WTC11 (cell line): ENCODE data around the gene SLC15A4. TPM values are rescaled to one million over a fixed set of nuclear protein-coding genes. Genes with fewer than 3 reads are reported as not detected.
"Not testable (repeated sequence)": the region's sequence is repeated elsewhere in the genome, so short reads cannot be mapped to it uniquely, and the experiment has no call there.

Experiments used
- ATAC-seq: fragments of 200-7000 bp; cut with Tn5 transposase; 2 replicates; pipeline ENCODE4 v1.10.0; 2021; ENCODE audit warnings: mild to moderate bottlenecking, moderate library complexity
- CTCF ChIA-PET: fragments of 300-600 bp; sonication (Branson Sonifier 250); formaldehyde crosslinking; loops from one replicate; lab custom pipeline; 2021; ENCODE audit warnings: antibody characterized with exemption; lab: Charles Lee
- POLR2A ChIA-PET: fragments of 350-600 bp; sonication (Branson Sonifier 250); formaldehyde crosslinking; loops from one replicate; lab custom pipeline; 2021; ENCODE audit warnings: antibody characterized with exemption; lab: Charles Lee
- DNase-seq: peaks from one replicate; pipeline ENCODE4 v3.0.0; 2021; ENCODE audit warnings: low spot score
- H3K27ac Mint-ChIP-seq: 2 replicates; pipeline ENCODE4 v1.8.0; 2021; ENCODE audit warnings: mixed read lengths
- H3K27me3 Mint-ChIP-seq: 2 replicates; pipeline ENCODE4 v1.8.0; 2021; ENCODE audit warnings: low read depth, mild to moderate bottlenecking, moderate library complexity, mixed read lengths
- H3K36me3 Mint-ChIP-seq: 2 replicates; pipeline ENCODE4 v1.8.0; 2021; ENCODE audit warnings: mixed read lengths
- H3K4me1 Mint-ChIP-seq: 2 replicates; pipeline ENCODE4 v1.8.0; 2022; ENCODE audit warnings: mixed read lengths
- H3K4me3 Mint-ChIP-seq: 2 replicates; pipeline ENCODE4 v1.8.0; 2021; ENCODE audit warnings: mild to moderate bottlenecking, moderate library complexity, mixed read lengths
- H3K9me3 Mint-ChIP-seq: 2 replicates; pipeline ENCODE4 v1.8.0; 2021; ENCODE audit warnings: mixed read lengths
- ATF1 ChIP-seq: sonication (generic); formaldehyde crosslinking; IDR thresholded peaks from 2 replicates; pipeline ENCODE4 v1.8.1; 2023; ENCODE audit warnings: mild to moderate bottlenecking, moderate library complexity, missing genetic modification reagents
- CREB1 ChIP-seq: sonication (generic); formaldehyde crosslinking; IDR thresholded peaks from 2 replicates; pipeline ENCODE4 v1.8.0; 2023; ENCODE audit warnings: mild to moderate bottlenecking, missing genetic modification reagents
- CREM ChIP-seq: sonication (generic); formaldehyde crosslinking; IDR thresholded peaks from 2 replicates; pipeline ENCODE4 v1.8.1; 2022; ENCODE audit warnings: mild to moderate bottlenecking, missing genetic modification reagents, moderate library complexity
- ETV6 ChIP-seq: sonication (generic); formaldehyde crosslinking; IDR thresholded peaks from 2 replicates; pipeline ENCODE4 v1.8.1; 2022; ENCODE audit warnings: mild to moderate bottlenecking, missing genetic modification reagents
- FOXP1 ChIP-seq: sonication (generic); formaldehyde crosslinking; IDR thresholded peaks from 2 replicates; pipeline ENCODE4 v1.8.0; 2022; ENCODE audit warnings: missing genetic modification reagents, mild to moderate bottlenecking, moderate library complexity, borderline replicate concordance
- GRHL2 ChIP-seq: fragments of 250-450 bp; sonication (Bioruptor Pico); IDR thresholded peaks from 2 replicates; pipeline ENCODE4 v1.8.0; 2022; ENCODE audit warnings: mild to moderate bottlenecking, moderate library complexity; ENCODE audit not compliant: insufficient replicate concordance, severe bottlenecking
- GTF2I ChIP-seq: fragments of 250-450 bp; sonication (Bioruptor Pico); conservative IDR thresholded peaks from 2 replicates; pipeline ENCODE4 v1.4.0; 2021; ENCODE audit warnings: mild to moderate bottlenecking
- HMGA2 ChIP-seq: fragments of 250-450 bp; sonication (Bioruptor Pico); IDR thresholded peaks from 2 replicates; pipeline ENCODE4 v1.4.0; 2021; ENCODE audit warnings: mild to moderate bottlenecking, moderate library complexity
- IRF2 ChIP-seq: sonication (generic); formaldehyde crosslinking; IDR thresholded peaks from 2 replicates; pipeline ENCODE4 v1.8.0; 2022; ENCODE audit warnings: low read depth, missing genetic modification reagents, borderline replicate concordance
- KAT7 ChIP-seq: sonication (generic); formaldehyde crosslinking; IDR thresholded peaks from 2 replicates; pipeline ENCODE4 v1.8.1; 2023; ENCODE audit warnings: missing genetic modification reagents, mild to moderate bottlenecking, borderline replicate concordance
- MYBL2 ChIP-seq: sonication (generic); formaldehyde crosslinking; IDR thresholded peaks from 2 replicates; pipeline ENCODE4 v1.8.1; 2023; ENCODE audit warnings: mild to moderate bottlenecking, moderate library complexity, missing genetic modification reagents
- PRRX2 ChIP-seq: fragments of 250-450 bp; sonication (Bioruptor Pico); IDR thresholded peaks from 2 replicates; pipeline ENCODE4 v1.8.0; 2021; ENCODE audit warnings: mild to moderate bottlenecking
- RELA ChIP-seq: sonication (generic); formaldehyde crosslinking; IDR thresholded peaks from 2 replicates; pipeline ENCODE4 v1.8.1; 2022; ENCODE audit warnings: missing genetic modification reagents, mild to moderate bottlenecking, borderline replicate concordance
- SMAD3 ChIP-seq: sonication (generic); formaldehyde crosslinking; IDR thresholded peaks from 2 replicates; pipeline ENCODE4 v1.8.0; 2022; ENCODE audit warnings: missing genetic modification reagents, mild to moderate bottlenecking, borderline replicate concordance
- TEAD1 ChIP-seq: sonication (generic); formaldehyde crosslinking; IDR thresholded peaks from 2 replicates; pipeline ENCODE4 v1.8.0; 2022; ENCODE audit warnings: mild to moderate bottlenecking, missing genetic modification reagents
- TP53 ChIP-seq: sonication (generic); formaldehyde crosslinking; IDR thresholded peaks from 2 replicates; pipeline ENCODE4 v1.8.1; 2023; ENCODE audit warnings: mild to moderate bottlenecking, missing genetic modification reagents
- ZNF138 ChIP-seq: sonication (generic); formaldehyde crosslinking; conservative IDR thresholded peaks from 2 replicates; pipeline ENCODE4 v1.8.1; 2022; ENCODE audit warnings: mild to moderate bottlenecking, moderate library complexity, missing genetic modification reagents
- total RNA-seq: library from RNA; stranded (reverse); gene quantifications from 3 replicates; pipeline ENCODE4 v1.2.3, GENCODE V29; 2021
- TF ChIP-seq, protein P1 (sequence below): sonication (generic); formaldehyde crosslinking; IDR thresholded peaks from 2 replicates; pipeline ENCODE4 v1.8.0; 2022; ENCODE audit warnings: mild to moderate bottlenecking, missing genetic modification reagents
- TF ChIP-seq, protein P2 (sequence below): sonication (generic); formaldehyde crosslinking; IDR thresholded peaks from 2 replicates; pipeline ENCODE4 v1.8.1; 2023; ENCODE audit warnings: mild to moderate bottlenecking, missing genetic modification reagents
- TF ChIP-seq, protein P3 (sequence below): sonication (generic); formaldehyde crosslinking; IDR thresholded peaks from 2 replicates; pipeline ENCODE4 v1.8.1; 2022; ENCODE audit warnings: mild to moderate bottlenecking, moderate library complexity, missing genetic modification reagents
- TF ChIP-seq, protein P4 (sequence below): sonication (generic); formaldehyde crosslinking; IDR thresholded peaks from 2 replicates; pipeline ENCODE4 v1.8.0; 2023; ENCODE audit warnings: mild to moderate bottlenecking, missing genetic modification reagents
- TF ChIP-seq, protein P5 (sequence below): sonication (generic); formaldehyde crosslinking; conservative IDR thresholded peaks from 2 replicates; pipeline ENCODE4 v1.8.1; 2023; ENCODE audit warnings: mild to moderate bottlenecking, low read depth, missing genetic modification reagents, moderate library complexity

Gene SLC15A4
- total RNA-seq, 1 experiment from 2014 or later, result 6.4 TPM

DNA sequence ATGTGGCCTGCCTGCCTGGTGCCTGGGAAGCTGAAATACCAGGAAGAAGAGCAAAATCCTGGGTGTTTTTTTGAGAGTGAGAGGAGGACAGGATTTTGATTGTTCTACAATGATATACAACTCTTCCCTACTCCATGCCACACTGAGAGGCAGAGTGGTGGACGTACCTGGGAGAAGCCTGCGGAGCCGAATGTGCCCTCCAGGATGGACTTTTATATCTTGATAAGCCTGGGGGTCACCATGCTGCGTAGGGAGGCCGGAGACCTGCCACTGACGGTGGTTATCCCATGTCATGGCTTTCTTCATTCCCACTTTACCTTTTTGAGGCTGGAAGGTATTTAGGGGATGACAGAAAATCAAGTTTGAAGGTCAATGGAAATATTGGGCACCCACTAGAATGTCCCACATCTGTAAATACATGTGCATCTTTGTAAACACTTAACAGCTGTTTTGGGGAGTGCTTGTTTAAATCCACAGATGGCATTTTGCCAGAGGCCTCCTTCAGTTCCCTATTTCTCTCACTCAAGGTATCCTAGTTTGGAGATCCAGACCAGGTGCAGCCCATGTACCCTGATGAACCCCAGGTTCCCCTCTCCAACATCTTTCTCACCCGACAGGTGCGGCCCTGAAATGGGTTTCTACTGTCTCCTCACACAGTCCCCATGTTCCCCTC is 28.4 kb upstream of the SLC15A4 start:
- peaks cover 40% of the 10 kb centered on the region for H3K36me3 Mint-ChIP-seq
- DNase-seq, result no peak
- CTCF ChIA-PET, result no interaction called here
- peaks cover 38% of the 10 kb centered on the region for H3K9me3 Mint-ChIP-seq
- no peak overlapping the region for H3K27ac Mint-ChIP-seq
- TF ChIP-seq PRRX2 (CRISPR knock-in tag) (no peak), CREB1 (no peak), TP53 (no peak), GTF2I (CRISPR knock-in tag) (no peak), KAT7 (CRISPR knock-in tag) (no peak), ETV6 (CRISPR knock-in tag) (no peak), RELA (CRISPR knock-in tag) (no peak), ZNF138 (CRISPR knock-in tag) (no peak), GRHL2 (CRISPR knock-in tag) (no peak), IRF2 (CRISPR knock-in tag) (no peak), CREM (CRISPR knock-in tag) (no peak), HMGA2 (CRISPR knock-in tag) (no peak), SMAD3 (CRISPR knock-in tag) (no peak), FOXP1 (CRISPR knock-in tag) (no peak)
- TF ChIP-seq, protein P1, sequence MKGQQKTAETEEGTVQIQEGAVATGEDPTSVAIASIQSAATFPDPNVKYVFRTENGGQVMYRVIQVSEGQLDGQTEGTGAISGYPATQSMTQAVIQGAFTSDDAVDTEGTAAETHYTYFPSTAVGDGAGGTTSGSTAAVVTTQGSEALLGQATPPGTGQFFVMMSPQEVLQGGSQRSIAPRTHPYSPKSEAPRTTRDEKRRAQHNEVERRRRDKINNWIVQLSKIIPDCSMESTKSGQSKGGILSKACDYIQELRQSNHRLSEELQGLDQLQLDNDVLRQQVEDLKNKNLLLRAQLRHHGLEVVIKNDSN (CRISPR knock-in tag), result no peak
- TF ChIP-seq, protein P2, sequence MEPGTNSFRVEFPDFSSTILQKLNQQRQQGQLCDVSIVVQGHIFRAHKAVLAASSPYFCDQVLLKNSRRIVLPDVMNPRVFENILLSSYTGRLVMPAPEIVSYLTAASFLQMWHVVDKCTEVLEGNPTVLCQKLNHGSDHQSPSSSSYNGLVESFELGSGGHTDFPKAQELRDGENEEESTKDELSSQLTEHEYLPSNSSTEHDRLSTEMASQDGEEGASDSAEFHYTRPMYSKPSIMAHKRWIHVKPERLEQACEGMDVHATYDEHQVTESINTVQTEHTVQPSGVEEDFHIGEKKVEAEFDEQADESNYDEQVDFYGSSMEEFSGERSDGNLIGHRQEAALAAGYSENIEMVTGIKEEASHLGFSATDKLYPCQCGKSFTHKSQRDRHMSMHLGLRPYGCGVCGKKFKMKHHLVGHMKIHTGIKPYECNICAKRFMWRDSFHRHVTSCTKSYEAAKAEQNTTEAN, result no peak
- TF ChIP-seq, protein P3, sequence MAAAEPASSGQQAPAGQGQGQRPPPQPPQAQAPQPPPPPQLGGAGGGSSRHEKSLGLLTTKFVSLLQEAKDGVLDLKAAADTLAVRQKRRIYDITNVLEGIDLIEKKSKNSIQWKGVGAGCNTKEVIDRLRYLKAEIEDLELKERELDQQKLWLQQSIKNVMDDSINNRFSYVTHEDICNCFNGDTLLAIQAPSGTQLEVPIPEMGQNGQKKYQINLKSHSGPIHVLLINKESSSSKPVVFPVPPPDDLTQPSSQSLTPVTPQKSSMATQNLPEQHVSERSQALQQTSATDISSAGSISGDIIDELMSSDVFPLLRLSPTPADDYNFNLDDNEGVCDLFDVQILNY (CRISPR knock-in tag), result no peak
- TF ChIP-seq, protein P4, sequence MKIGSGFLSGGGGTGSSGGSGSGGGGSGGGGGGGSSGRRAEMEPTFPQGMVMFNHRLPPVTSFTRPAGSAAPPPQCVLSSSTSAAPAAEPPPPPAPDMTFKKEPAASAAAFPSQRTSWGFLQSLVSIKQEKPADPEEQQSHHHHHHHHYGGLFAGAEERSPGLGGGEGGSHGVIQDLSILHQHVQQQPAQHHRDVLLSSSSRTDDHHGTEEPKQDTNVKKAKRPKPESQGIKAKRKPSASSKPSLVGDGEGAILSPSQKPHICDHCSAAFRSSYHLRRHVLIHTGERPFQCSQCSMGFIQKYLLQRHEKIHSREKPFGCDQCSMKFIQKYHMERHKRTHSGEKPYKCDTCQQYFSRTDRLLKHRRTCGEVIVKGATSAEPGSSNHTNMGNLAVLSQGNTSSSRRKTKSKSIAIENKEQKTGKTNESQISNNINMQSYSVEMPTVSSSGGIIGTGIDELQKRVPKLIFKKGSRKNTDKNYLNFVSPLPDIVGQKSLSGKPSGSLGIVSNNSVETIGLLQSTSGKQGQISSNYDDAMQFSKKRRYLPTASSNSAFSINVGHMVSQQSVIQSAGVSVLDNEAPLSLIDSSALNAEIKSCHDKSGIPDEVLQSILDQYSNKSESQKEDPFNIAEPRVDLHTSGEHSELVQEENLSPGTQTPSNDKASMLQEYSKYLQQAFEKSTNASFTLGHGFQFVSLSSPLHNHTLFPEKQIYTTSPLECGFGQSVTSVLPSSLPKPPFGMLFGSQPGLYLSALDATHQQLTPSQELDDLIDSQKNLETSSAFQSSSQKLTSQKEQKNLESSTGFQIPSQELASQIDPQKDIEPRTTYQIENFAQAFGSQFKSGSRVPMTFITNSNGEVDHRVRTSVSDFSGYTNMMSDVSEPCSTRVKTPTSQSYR (CRISPR knock-in tag), result no peak
- TF ChIP-seq, all 79 proteins: peak for 0
- no peak for ATAC-seq
- no peak overlapping the region for H3K4me3 Mint-ChIP-seq
- peaks cover 21% of the 10 kb centered on the region for H3K27me3 Mint-ChIP-seq
- H3K4me1 Mint-ChIP-seq, result no peaks in the 10 kb centered on the region
- POLR2A ChIA-PET, result no interaction called here

DNA sequence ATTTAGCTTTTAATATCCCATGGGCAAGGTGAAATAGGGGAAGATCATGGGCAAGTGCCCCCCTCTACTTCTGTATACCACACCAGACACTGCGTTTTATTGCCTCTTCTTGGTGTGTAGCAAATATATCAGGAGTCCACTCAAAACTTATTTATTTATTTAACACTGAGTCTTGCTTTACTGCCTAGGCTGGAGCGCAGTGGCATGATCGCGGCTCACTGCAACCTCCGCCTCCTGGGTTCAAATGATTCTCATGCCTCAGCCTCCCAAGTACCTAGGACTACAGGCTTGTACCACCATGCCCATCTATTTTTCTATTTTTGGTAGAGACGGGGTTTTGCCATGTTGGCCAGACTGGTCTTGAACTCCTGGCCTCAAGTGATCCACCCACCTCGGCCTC is 27.7 kb upstream of the SLC15A4 start:
- H3K27me3 Mint-ChIP-seq, result peaks cover 21% of the 10 kb centered on the region
- peaks cover 36% of the 10 kb centered on the region for H3K36me3 Mint-ChIP-seq
- H3K4me1 Mint-ChIP-seq, H3K4me3 Mint-ChIP-seq, POLR2A ChIA-PET, DNase-seq, CTCF ChIA-PET, H3K27ac Mint-ChIP-seq, ATAC-seq: not testable (repeated sequence)
- peaks cover 35% of the 10 kb centered on the region for H3K9me3 Mint-ChIP-seq

DNA sequence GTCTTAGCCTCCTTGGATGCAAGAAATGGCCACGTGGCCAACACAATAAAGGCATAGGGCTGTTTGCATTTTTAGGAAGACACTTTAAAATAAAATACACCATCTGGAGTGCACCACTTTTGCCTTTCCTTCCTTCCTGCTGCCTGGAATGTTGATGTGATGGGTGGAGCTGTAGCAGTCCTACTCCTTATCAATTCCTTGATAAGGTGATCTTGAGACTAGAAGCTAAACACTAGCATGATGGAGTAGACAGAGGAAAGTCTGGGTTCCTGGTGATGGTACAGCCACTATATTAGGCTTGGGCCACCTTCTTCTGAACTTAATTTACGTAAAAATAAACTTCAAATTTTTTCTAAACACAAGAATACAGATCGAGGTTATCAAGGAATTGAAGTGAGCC is 26.6 kb upstream of the SLC15A4 start:
- Mint-ChIP-seq H3K27me3 (peaks cover 21% of the 10 kb centered on the region), H3K27ac (no peak overlapping the region), H3K9me3 (peaks cover 31% of the 10 kb centered on the region), H3K36me3 (peaks cover 31% of the 10 kb centered on the region), H3K4me1 (no peaks in the 10 kb centered on the region), H3K4me3 (no peak overlapping the region)
- ChIA-PET POLR2A (no interaction called here), CTCF (no interaction called here)
- DNase-seq (no peak), ATAC-seq (no peak)
- TF ChIP-seq MYBL2 (CRISPR knock-in tag) (no peak), IRF2 (CRISPR knock-in tag) (no peak), ATF1 (no peak), TEAD1 (CRISPR knock-in tag) (no peak)
- TF ChIP-seq, protein P5, sequence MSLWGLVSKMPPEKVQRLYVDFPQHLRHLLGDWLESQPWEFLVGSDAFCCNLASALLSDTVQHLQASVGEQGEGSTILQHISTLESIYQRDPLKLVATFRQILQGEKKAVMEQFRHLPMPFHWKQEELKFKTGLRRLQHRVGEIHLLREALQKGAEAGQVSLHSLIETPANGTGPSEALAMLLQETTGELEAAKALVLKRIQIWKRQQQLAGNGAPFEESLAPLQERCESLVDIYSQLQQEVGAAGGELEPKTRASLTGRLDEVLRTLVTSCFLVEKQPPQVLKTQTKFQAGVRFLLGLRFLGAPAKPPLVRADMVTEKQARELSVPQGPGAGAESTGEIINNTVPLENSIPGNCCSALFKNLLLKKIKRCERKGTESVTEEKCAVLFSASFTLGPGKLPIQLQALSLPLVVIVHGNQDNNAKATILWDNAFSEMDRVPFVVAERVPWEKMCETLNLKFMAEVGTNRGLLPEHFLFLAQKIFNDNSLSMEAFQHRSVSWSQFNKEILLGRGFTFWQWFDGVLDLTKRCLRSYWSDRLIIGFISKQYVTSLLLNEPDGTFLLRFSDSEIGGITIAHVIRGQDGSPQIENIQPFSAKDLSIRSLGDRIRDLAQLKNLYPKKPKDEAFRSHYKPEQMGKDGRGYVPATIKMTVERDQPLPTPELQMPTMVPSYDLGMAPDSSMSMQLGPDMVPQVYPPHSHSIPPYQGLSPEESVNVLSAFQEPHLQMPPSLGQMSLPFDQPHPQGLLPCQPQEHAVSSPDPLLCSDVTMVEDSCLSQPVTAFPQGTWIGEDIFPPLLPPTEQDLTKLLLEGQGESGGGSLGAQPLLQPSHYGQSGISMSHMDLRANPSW, result no peak
- TF ChIP-seq, protein P4 (CRISPR knock-in tag), result no peak
